A549 (cell line): ENCODE measurements around the gene ITIH5.

Experiments used
- CBX2 ChIP-seq: fragments of 200-600 bp; sonication (generic); IDR thresholded peaks from 2 replicates; pipeline ENCODE4 v1.6.1; 2016; ENCODE audit warnings: low read depth, mild to moderate bottlenecking, borderline replicate concordance
- CEBPB ChIP-seq, 2 experiments: fragments of >200 bp in 1 of 2; sonication (Bioruptor Twin) in 1 of 2; formaldehyde crosslinking in 1 of 2; IDR thresholded peaks; 2 replicates each; pipeline ENCODE4 v1.6.1; 2012 to 2016
- CTCF ChIP-seq: fragments of >200 bp; sonication (Bioruptor Twin); formaldehyde crosslinking; IDR thresholded peaks from 3 replicates; pipeline ENCODE4 v1.5.1; 2016
- EP300 ChIP-seq, 2 experiments: fragments of >200 bp; sonication (Bioruptor Twin); formaldehyde crosslinking; IDR thresholded peaks; 2 replicates in 1 of 2; 3 replicates in 1 of 2; pipeline ENCODE4 v1.6.1; 2016 to 2017
- ESRRA ChIP-seq: fragments of 150-350 bp; IDR thresholded peaks from 2 replicates; pipeline ENCODE4 v1.6.1; 2014; ENCODE audit warnings: mild to moderate bottlenecking, low read length, borderline replicate concordance
- HDAC2 ChIP-seq: fragments of 200-600 bp; sonication (generic); IDR thresholded peaks from 2 replicates; pipeline ENCODE4 v1.6.1; 2016
- JUN ChIP-seq, 2 experiments: fragments of >200 bp; sonication (Bioruptor Twin); formaldehyde crosslinking; IDR thresholded peaks; 2 replicates in 1 of 2; 3 replicates in 1 of 2; pipeline ENCODE4 v1.6.1; 2016 to 2017
- MYC ChIP-seq: IDR thresholded peaks from 2 replicates; pipeline ENCODE4 v1.6.1; 2012; ENCODE audit warnings: mild to moderate bottlenecking, inconsistent platforms, low read length, improper control_type of control experiment, borderline replicate concordance
- NFE2L2 ChIP-seq: fragments of 150-350 bp; conservative IDR thresholded peaks from 2 replicates; pipeline ENCODE4 v1.6.1; 2014; ENCODE audit warnings: low read length
- POLR2A ChIP-seq: IDR thresholded peaks from 2 replicates; pipeline ENCODE4 v1.6.1; 2012; ENCODE audit warnings: mild to moderate bottlenecking, low read length
- RAD21 ChIP-seq, 2 experiments: fragments of >200 bp in 1 of 2; sonication (Bioruptor Twin) in 1 of 2; formaldehyde crosslinking in 1 of 2; IDR thresholded peaks in 1 of 2; conservative IDR thresholded peaks in 1 of 2; 2 replicates in 1 of 2; 3 replicates in 1 of 2; pipeline ENCODE4 v1.6.1; 2012 to 2018; ENCODE audit warnings: inconsistent platforms in 1 of 2
- USF2 ChIP-seq: fragments of 450-650 bp; IDR thresholded peaks from 2 replicates; pipeline ENCODE4 v1.6.1; 2014; ENCODE audit warnings: antibody characterized with exemption
- ZFP36 ChIP-seq: fragments of 450-650 bp; IDR thresholded peaks from 2 replicates; pipeline ENCODE4 v1.6.1; 2014; ENCODE audit warnings: borderline replicate concordance; ENCODE audit not compliant: partially characterized antibody
- ZNF302 ChIP-seq: fragments of 250-450 bp; sonication (Bioruptor Pico); IDR thresholded peaks from 2 replicates; pipeline ENCODE4 v1.9.0; 2021; ENCODE audit warnings: inconsistent platforms, mild to moderate bottlenecking, moderate library complexity

- TF ChIP-seq CTCF, result no peak
- TF ChIP-seq MYC, result no peak
- TF ChIP-seq EP300 (IDR thresholded peaks at IDR 0.05), result no peak
- TF ChIP-seq POLR2A, result no peak
- TF ChIP-seq CEBPB (IDR thresholded peaks at IDR 0.05), result no peak
- no peak for TF ChIP-seq HDAC2
- no peak for TF ChIP-seq ESRRA
- TF ChIP-seq JUN (IDR thresholded peaks at IDR 0.05), result no peak
- no peak for TF ChIP-seq NFE2L2
- TF ChIP-seq ZFP36, result no peak
- no peak for TF ChIP-seq CBX2
- no peak for TF ChIP-seq RAD21 (conservative IDR thresholded peaks at IDR 0.05 in 1 of 2, IDR thresholded peaks at IDR 0.05 in 1 of 2)
- no peak for TF ChIP-seq ZNF302
- no peak for TF ChIP-seq USF2
Measured at GRCh38 chr10:7622969-7623368, 43.8 kb downstream of the ITIH5 start.
